ENCODE data around the gene CPLANE2.

Gene CPLANE2

DNA sequence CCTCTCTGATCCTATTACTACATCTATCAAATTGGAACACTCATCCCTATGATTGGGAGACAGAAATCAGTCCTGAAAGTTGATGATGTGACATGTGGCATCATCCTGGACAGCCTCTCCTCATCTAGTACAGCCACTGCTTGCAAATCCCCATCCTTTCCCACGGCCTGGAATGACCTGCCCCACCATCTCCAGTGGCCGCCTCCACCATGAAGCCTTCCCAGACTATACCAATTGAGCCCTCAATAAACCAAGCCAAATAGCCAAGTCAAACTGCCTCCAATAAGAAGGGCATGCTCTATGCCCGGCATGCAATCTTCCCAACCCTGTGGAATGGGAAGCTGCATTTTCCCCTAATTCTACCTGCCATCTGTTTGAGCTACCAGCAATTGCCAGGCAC is 24.0 kb downstream of the CPLANE2 start:
- DNase-seq (ENCODE audit: low read depth), result no peak
- H3K4me3 ChIP-seq (ENCODE audit: control insufficient read depth, low read depth, low read length), result no peak overlapping the region
- TF ChIP-seq, protein P1, sequence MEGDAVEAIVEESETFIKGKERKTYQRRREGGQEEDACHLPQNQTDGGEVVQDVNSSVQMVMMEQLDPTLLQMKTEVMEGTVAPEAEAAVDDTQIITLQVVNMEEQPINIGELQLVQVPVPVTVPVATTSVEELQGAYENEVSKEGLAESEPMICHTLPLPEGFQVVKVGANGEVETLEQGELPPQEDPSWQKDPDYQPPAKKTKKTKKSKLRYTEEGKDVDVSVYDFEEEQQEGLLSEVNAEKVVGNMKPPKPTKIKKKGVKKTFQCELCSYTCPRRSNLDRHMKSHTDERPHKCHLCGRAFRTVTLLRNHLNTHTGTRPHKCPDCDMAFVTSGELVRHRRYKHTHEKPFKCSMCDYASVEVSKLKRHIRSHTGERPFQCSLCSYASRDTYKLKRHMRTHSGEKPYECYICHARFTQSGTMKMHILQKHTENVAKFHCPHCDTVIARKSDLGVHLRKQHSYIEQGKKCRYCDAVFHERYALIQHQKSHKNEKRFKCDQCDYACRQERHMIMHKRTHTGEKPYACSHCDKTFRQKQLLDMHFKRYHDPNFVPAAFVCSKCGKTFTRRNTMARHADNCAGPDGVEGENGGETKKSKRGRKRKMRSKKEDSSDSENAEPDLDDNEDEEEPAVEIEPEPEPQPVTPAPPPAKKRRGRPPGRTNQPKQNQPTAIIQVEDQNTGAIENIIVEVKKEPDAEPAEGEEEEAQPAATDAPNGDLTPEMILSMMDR (conservative IDR thresholded peaks at IDR 0.05; ENCODE audit: control insufficient read depth, insufficient read depth, low read depth, low read length), result no peak

- no peak for DNase-seq (ENCODE audit: low read depth)
- TF ChIP-seq, protein P1 (conservative IDR thresholded peaks at IDR 0.05; ENCODE audit: control insufficient read depth, insufficient read depth, low read depth, low read length), result no peak
- no peak within 1 kb of the TSS for H3K4me3 ChIP-seq (ENCODE audit: control insufficient read depth, low read depth, low read length)
Observed at GRCh38 chr1:16212251-16212961, 24.6 kb downstream of the CPLANE2 start, which contains the start of gene ARHGEF19. ARHGEF19 (minus strand) TSS chr1:16212652; CDS start chr1:16209054, 3,598 bp downstream.

GRCh38 chr1:16211824-16212223 is 25.2 kb downstream of the CPLANE2 start:
- H3K4me3 ChIP-seq (ENCODE audit: control insufficient read depth, low read depth, low read length), result no peak overlapping the region
- TF ChIP-seq, protein P1 (conservative IDR thresholded peaks at IDR 0.05; ENCODE audit: control insufficient read depth, insufficient read depth, low read depth, low read length), result no peak
- no peak for DNase-seq (ENCODE audit: low read depth)

DNA sequence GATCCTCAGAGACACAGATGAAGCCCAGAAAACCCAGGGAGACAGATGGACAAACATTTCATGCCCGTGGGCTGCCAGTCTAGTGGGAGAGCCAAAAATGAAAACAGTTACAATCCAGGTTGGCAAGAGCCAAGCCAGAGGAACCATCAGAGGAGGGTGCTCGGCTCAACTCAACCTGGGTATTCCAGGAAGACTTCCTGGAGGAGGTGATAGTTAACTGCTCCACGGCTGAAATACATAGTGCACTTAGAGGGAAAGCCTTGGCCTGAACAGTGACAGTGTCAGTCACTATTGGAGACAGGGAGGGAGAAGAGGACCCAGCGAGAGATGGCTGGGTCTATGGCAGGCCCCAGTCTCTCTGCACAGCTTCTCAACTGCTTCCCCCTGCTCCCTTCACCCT is 26.4 kb downstream of the CPLANE2 start:
- no peak for DNase-seq (ENCODE audit: low read depth)
- no peak overlapping the region for H3K4me3 ChIP-seq (ENCODE audit: control insufficient read depth, low read depth, low read length)
- TF ChIP-seq, protein P1 (conservative IDR thresholded peaks at IDR 0.05; ENCODE audit: control insufficient read depth, insufficient read depth, low read depth, low read length), result no peak

DNA sequence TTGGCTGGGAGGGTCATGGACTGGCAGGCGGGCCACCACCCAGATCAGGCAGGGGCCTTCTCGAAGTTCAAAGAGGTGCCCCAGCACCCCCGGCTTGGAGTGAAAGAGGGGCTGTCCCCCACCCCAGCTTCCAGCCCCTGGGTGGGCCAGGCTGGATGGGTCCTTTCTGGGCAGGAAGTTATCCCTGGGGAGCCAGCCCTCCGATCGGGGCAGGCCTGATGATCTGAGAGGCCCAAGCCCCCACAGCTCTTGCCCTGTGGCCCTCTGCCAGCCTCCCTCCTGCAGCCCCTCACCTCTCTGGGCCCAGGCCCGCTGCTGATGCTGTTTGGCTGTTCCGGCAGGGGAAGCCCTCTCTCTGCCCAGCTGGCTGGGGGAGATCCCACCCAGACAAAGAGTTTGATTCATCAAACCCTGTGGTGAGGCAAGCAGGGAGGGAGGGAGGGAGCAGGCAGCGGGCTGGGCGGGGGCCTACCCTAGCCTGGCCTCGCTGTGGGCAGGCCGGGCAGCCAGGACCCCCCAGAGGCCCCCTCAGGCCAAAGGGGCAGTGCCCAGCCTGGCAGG is 27.1 kb downstream of the CPLANE2 start:
- DNase-seq (ENCODE audit: low read depth), result no peak
- no peak overlapping the region for H3K4me3 ChIP-seq (ENCODE audit: control insufficient read depth, low read depth, low read length)
- TF ChIP-seq, protein P1 (conservative IDR thresholded peaks at IDR 0.05; ENCODE audit: control insufficient read depth, insufficient read depth, low read depth, low read length), result no peak

GRCh38 chr1:16209132-16209846 is 27.7 kb downstream of the CPLANE2 start:
- DNase-seq (ENCODE audit: low read depth), result no peak
- no peak overlapping the region for H3K4me3 ChIP-seq (ENCODE audit: control insufficient read depth, low read depth, low read length)
- TF ChIP-seq, protein P1 (conservative IDR thresholded peaks at IDR 0.05; ENCODE audit: control insufficient read depth, insufficient read depth, low read depth, low read length), result no peak
